ENCODE data around the gene MGLL. TPM values are rescaled to one million over a fixed set of nuclear protein-coding genes. Genes with fewer than 3 reads are reported as not detected.

MGLL gene
- total RNA-seq, 1 experiment from 2014 or later: 12.6 TPM

GRCh38 chr3:127815641-127816605, 6.4 kb downstream of the MGLL start:
- BruUV-seq (replicated peaks): no TSS peak
- Mint-ChIP-seq H3K4me3 (ENCODE audit: unreplicated experiment) (no peak overlapping the region), H3K4me1 (ENCODE audit: insufficient read depth, unreplicated experiment) (peaks cover 32% of the 10 kb centered on the region), H3K9me3 (ENCODE audit: unreplicated experiment) (no peaks in the 10 kb centered on the region), H3K36me3 (ENCODE audit: insufficient read depth, unreplicated experiment) (no peaks in the 10 kb centered on the region), H3K27ac (ENCODE audit: low read depth, unreplicated experiment) (no peak overlapping the region), H3K27me3 (ENCODE audit: insufficient read depth, unreplicated experiment) (no peaks in the 10 kb centered on the region)
- CTCF ChIA-PET: interaction anchor here (0.5 to 1.6 kb wide), 6 partner anchors 11 to 1136 kb away, joined by 3 read pairs; no protein-coding TSS in a partner anchor
- no peak for DNase-seq (ENCODE audit: unreplicated experiment)
- POLR2A ChIA-PET: interaction anchor here (1.0 kb wide), 1 partner anchor 14 kb away, joined by 4 read pairs; no protein-coding TSS in a partner anchor
- no peak for TF ChIP-seq CTCF (IDR thresholded peaks at IDR 0.05; ENCODE audit: unreplicated experiment)
- intact Hi-C loops (cut with micrococcal nuclease): loop anchor here (2.0 kb wide), 1 partner anchor 155 kb away; no protein-coding TSS in a partner anchor

DNA sequence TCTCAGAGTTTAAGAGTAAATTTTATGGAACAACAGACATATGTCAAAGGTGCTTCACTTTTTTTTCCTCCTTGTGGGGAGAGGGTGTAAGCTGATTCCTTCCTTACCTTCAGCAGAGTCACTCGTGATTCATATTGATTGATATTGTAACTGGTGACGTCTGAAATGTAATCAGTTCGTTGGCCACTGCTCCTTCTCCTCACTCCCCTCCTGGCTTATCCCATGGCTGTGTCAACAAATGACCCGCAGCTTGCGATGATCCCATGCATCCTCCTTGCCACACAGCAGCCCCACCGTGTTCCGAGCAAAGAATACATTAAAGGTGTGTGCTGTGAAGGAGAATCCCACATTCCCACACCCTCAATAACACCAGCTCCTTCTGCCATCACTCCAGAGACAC, 7.3 kb downstream of the MGLL start:
- Mint-ChIP-seq H3K27me3 (ENCODE audit: insufficient read depth, unreplicated experiment) (no peaks in the 10 kb centered on the region), H3K4me3 (ENCODE audit: unreplicated experiment) (no peak overlapping the region), H3K9me3 (ENCODE audit: unreplicated experiment) (no peaks in the 10 kb centered on the region), H3K27ac (ENCODE audit: low read depth, unreplicated experiment) (no peak overlapping the region), H3K36me3 (ENCODE audit: insufficient read depth, unreplicated experiment) (no peaks in the 10 kb centered on the region), H3K4me1 (ENCODE audit: insufficient read depth, unreplicated experiment) (peaks cover 23% of the 10 kb centered on the region)
- CTCF ChIA-PET: interaction anchor here (0.6 to 1.6 kb wide), 7 partner anchors 10 to 280 kb away, joined by 3 to 5 read pairs (median 3); no protein-coding TSS in a partner anchor
- DNase-seq (ENCODE audit: unreplicated experiment): no peak
- BruUV-seq (replicated peaks): no TSS peak
- no peak for TF ChIP-seq CTCF (IDR thresholded peaks at IDR 0.05; ENCODE audit: unreplicated experiment)
- POLR2A ChIA-PET: interaction anchor here (0.6 to 1.3 kb wide), 3 partner anchors 15 to 142 kb away, joined by 3 to 4 read pairs (median 3); partner anchors contain the start of gene ABTB1
- intact Hi-C loops (cut with micrococcal nuclease): no loop called here

GRCh38 chr3:127814325-127814781, 8.0 kb downstream of the MGLL start:
- ChIA-PET CTCF (interaction anchor here (0.6 to 1.6 kb wide), 7 partner anchors 9 to 281 kb away, joined by 3 to 5 read pairs (median 3); no protein-coding TSS in a partner anchor), POLR2A (interaction anchor here (0.6 to 1.3 kb wide), 2 partner anchors 46 to 141 kb away, joined by 3 read pairs; partner anchors contain the start of gene ABTB1)
- no peak for DNase-seq (ENCODE audit: unreplicated experiment)
- Mint-ChIP-seq H3K27ac (ENCODE audit: low read depth, unreplicated experiment) (no peak overlapping the region), H3K9me3 (ENCODE audit: unreplicated experiment) (no peaks in the 10 kb centered on the region), H3K4me3 (ENCODE audit: unreplicated experiment) (no peak overlapping the region), H3K36me3 (ENCODE audit: insufficient read depth, unreplicated experiment) (peaks cover 3% of the 10 kb centered on the region), H3K27me3 (ENCODE audit: insufficient read depth, unreplicated experiment) (no peaks in the 10 kb centered on the region), H3K4me1 (ENCODE audit: insufficient read depth, unreplicated experiment) (peaks cover 20% of the 10 kb centered on the region)
- intact Hi-C loops (cut with micrococcal nuclease): no loop called here
- no peak for TF ChIP-seq CTCF (IDR thresholded peaks at IDR 0.05; ENCODE audit: unreplicated experiment)
- BruUV-seq (replicated peaks): no TSS peak

DNA sequence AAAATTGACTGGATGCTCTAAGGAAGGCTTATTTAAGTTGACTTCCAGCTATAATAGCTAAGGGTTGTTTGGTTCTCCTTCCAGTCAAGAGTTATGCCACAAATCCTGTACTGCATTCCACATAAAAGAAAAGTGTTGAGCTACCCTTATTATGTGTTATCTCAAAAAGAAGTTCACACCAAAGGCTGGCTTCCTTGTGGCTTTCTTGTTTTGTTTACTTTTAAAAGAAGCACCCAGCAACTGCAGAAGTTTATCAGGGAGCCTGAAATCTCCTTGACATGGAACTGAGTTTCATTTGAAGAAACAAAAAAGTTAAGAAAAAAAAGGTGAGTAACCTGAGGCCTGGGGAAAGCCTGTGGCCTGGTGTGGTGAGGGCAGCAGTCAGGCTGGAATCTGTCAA, 10.2 kb downstream of the MGLL start:
- H3K36me3 Mint-ChIP-seq (ENCODE audit: insufficient read depth, unreplicated experiment): peaks cover 6% of the 10 kb centered on the region
- POLR2A ChIA-PET: no interaction called here
- BruUV-seq (replicated peaks): no TSS peak
- no peaks in the 10 kb centered on the region for H3K27me3 Mint-ChIP-seq (ENCODE audit: insufficient read depth, unreplicated experiment)
- TF ChIP-seq CTCF (IDR thresholded peaks at IDR 0.05; ENCODE audit: unreplicated experiment): no peak
- H3K4me1 Mint-ChIP-seq (ENCODE audit: insufficient read depth, unreplicated experiment): peaks cover 14% of the 10 kb centered on the region
- no peaks in the 10 kb centered on the region for H3K9me3 Mint-ChIP-seq (ENCODE audit: unreplicated experiment)
- H3K27ac Mint-ChIP-seq (ENCODE audit: low read depth, unreplicated experiment): no peak overlapping the region
- intact Hi-C loops (cut with micrococcal nuclease): no loop called here
- no peak for DNase-seq (ENCODE audit: unreplicated experiment)
- H3K4me3 Mint-ChIP-seq (ENCODE audit: unreplicated experiment): no peak overlapping the region
- CTCF ChIA-PET: interaction anchor here (0.6 kb wide), 1 partner anchor 80 kb away, joined by 5 read pairs; no protein-coding TSS in a partner anchor

Data from MCF 10A (cell line).